K562 (cell line): ENCODE measurements around the gene ACER3. TPM values are rescaled to one million over a fixed set of nuclear protein-coding genes. Genes with fewer than 3 reads are reported as not detected.

Source experiments
- ARNT ChIP-seq, 2 experiments: fragments of 450-650 bp; IDR thresholded peaks; 2 replicates each; pipeline ENCODE4 v1.6.1; 2016; ENCODE audit warnings: mild to moderate bottlenecking in 1 of 2
- ATF1 ChIP-seq, 2 experiments: fragments of 450-650 bp in 1 of 2; IDR thresholded peaks; 2 replicates each; pipeline ENCODE4 v1.6.1; 2016; ENCODE audit warnings: missing compliant biosample characterization in 1 of 2, missing genetic modification characterization in 1 of 2
- ATF4 ChIP-seq: fragments of 450-650 bp; formaldehyde crosslinking; IDR thresholded peaks from 2 replicates; pipeline ENCODE4 v1.4.0; 2022; ENCODE audit warnings: mild to moderate bottlenecking, moderate library complexity
- CSDE1 ChIP-seq, 2 experiments: fragments of 450-650 bp; IDR thresholded peaks; 2 replicates each; pipeline ENCODE4 v1.6.1; 2016; ENCODE audit warnings: mild to moderate bottlenecking in 1 of 2
- CXXC5 ChIP-seq: fragments of 250-450 bp; sonication (Bioruptor Pico); IDR thresholded peaks from 2 replicates; pipeline ENCODE4 v1.8.0; 2022; ENCODE audit warnings: inconsistent platforms, mild to moderate bottlenecking, moderate library complexity
- DLX4 ChIP-seq: fragments of 250-450 bp; sonication (Bioruptor Pico); IDR thresholded peaks from 2 replicates; pipeline ENCODE4 v1.6.1; 2021; ENCODE audit warnings: mild to moderate bottlenecking
- DMBX1 ChIP-seq: fragments of 250-450 bp; sonication (Bioruptor Pico); IDR thresholded peaks from 2 replicates; pipeline ENCODE4 v1.8.0; 2022; ENCODE audit warnings: inconsistent platforms, mild to moderate bottlenecking, moderate library complexity, borderline replicate concordance
- EP400 ChIP-seq: fragments of 450-650 bp; IDR thresholded peaks from 2 replicates; pipeline ENCODE4 v1.6.1; 2017; ENCODE audit warnings: antibody characterized with exemption, mild to moderate bottlenecking, moderate library complexity
- ESRRB ChIP-seq: fragments of 250-450 bp; sonication (Bioruptor Pico); IDR thresholded peaks from 2 replicates; pipeline ENCODE4 v1.5.0; 2020; ENCODE audit warnings: mild to moderate bottlenecking, moderate library complexity, borderline replicate concordance
- HDAC1 ChIP-seq, 2 experiments: fragments of 450-650 bp; IDR thresholded peaks; 2 replicates each; pipeline ENCODE4 v1.6.1; 2016 to 2017; ENCODE audit warnings: inconsistent platforms in 1 of 2, mild to moderate bottlenecking in 1 of 2, moderate library complexity in 1 of 2
- HNRNPH1 ChIP-seq: fragments of 200-400 bp; formaldehyde crosslinking; optimal IDR thresholded peaks from 2 replicates; pipeline ENCODE3; 2017; ENCODE audit warnings: low read depth, mild to moderate bottlenecking, low read length, moderate library complexity
- KLF6 ChIP-seq: fragments of 250-450 bp; sonication (Bioruptor Pico); IDR thresholded peaks from 2 replicates; pipeline ENCODE4 v1.4.0; 2020; ENCODE audit warnings: mild to moderate bottlenecking, moderate library complexity, borderline replicate concordance
- MAFG ChIP-seq: fragments of 450-650 bp; conservative IDR thresholded peaks from 2 replicates; pipeline ENCODE4 v1.6.1; 2016; ENCODE audit warnings: missing genetic modification characterization, missing compliant biosample characterization
- MBD2 ChIP-seq: sonication (generic); IDR thresholded peaks from 2 replicates; pipeline ENCODE4 v1.6.1; 2016; ENCODE audit warnings: low read depth, borderline replicate concordance
- MEF2A ChIP-seq: IDR thresholded peaks from 2 replicates; pipeline ENCODE4 v1.6.1; 2011; ENCODE audit warnings: low read depth, mild to moderate bottlenecking, low read length, moderate library complexity; ENCODE audit not compliant: control insufficient read depth
- MTA2 ChIP-seq: fragments of 450-650 bp; IDR thresholded peaks from 2 replicates; pipeline ENCODE4 v1.6.1; 2016; ENCODE audit warnings: low read depth
- NFRKB ChIP-seq: fragments of 450-650 bp; IDR thresholded peaks from 2 replicates; pipeline ENCODE4 v1.6.1; 2016; ENCODE audit warnings: low read depth
- NR4A1 ChIP-seq, 2 experiments: fragments of 250-450 bp in 1 of 2; fragments of 450-650 bp in 1 of 2; sonication (Bioruptor Pico) in 1 of 2; IDR thresholded peaks; 2 replicates each; pipeline versions ENCODE4 v1.4.0 to v1.6.1; 2016 to 2020; ENCODE audit warnings: mild to moderate bottlenecking in 2 of 2, missing compliant biosample characterization in 1 of 2, missing genetic modification characterization in 1 of 2, moderate library complexity in 1 of 2
- NRF1 ChIP-seq, 2 experiments: fragments of 450-650 bp; IDR thresholded peaks in 1 of 2; conservative IDR thresholded peaks in 1 of 2; 2 replicates each; pipeline ENCODE4 v1.6.1; 2014; ENCODE audit warnings: mild to moderate bottlenecking in 2 of 2
- POLR3A ChIP-seq: IDR thresholded peaks from 2 replicates; pipeline ENCODE4 v1.6.1; 2011; ENCODE audit warnings: borderline replicate concordance, mild to moderate bottlenecking, moderate library complexity; ENCODE audit not compliant: insufficient read length, insufficient read depth; ENCODE audit errors: extremely low read depth
- SAP30 ChIP-seq: fragments of 200-600 bp; sonication (generic); IDR thresholded peaks from 2 replicates; pipeline ENCODE4 v1.6.1; 2012; ENCODE audit warnings: borderline replicate concordance, low read depth, mild to moderate bottlenecking, moderate library complexity, low read length, control low read depth, inconsistent platforms; ENCODE audit not compliant: insufficient read depth, poor library complexity, severe bottlenecking
- SMAD3 ChIP-seq: fragments of 450-650 bp; formaldehyde crosslinking; conservative IDR thresholded peaks from 2 replicates; pipeline ENCODE4 v1.4.0; 2020; ENCODE audit warnings: mild to moderate bottlenecking
- SPI1 ChIP-seq: IDR thresholded peaks from 2 replicates; pipeline ENCODE4 v1.6.1; 2011; ENCODE audit warnings: low read depth, low read length, control low read depth, borderline replicate concordance
- TRIM28 ChIP-seq: fragments of 450-650 bp; IDR thresholded peaks from 2 replicates; pipeline ENCODE4 v1.6.1; 2017
- ZSCAN29 ChIP-seq: fragments of 450-650 bp; IDR thresholded peaks from 2 replicates; pipeline ENCODE4 v1.6.1; 2017
- polyA plus RNA-seq, 8 experiments: library from polyadenylated mRNA; depleted of rRNA in 4 of 8; stranded (reverse) in 5 of 8; unstranded in 3 of 8; fragments of >200 nt; fragmentation: Nextera tagmentation in 2 of 8; fragmentation: Illumina TruSeq in 1 of 8; extraction: Ambion mirVana in 2 of 8; extraction: Trizol in 1 of 8; gene quantifications; 2 replicates each; pipeline versions ENCODE4 v1.2.1 to v1.2.3, GENCODE V29; 2011 to 2014; ENCODE audit warnings: inconsistent platforms in 1 of 8, missing spikeins in 1 of 8
- total RNA-seq, 7 experiments: library from RNA; depleted of rRNA in 6 of 7; stranded (reverse); fragments of >200 nt in 6 of 7; fragmentation: Illumina TruSeq in 2 of 7; extraction: Trizol in 2 of 7; gene quantifications; 2 replicates each; pipeline versions ENCODE4 v1.2.1 to v1.2.3, GENCODE V29; 2011 to 2021; ENCODE audit warnings: low replicate concordance in 1 of 7
- TF ChIP-seq, protein P1 (sequence below): fragments of 450-650 bp; IDR thresholded peaks from 2 replicates; pipeline ENCODE4 v1.6.1; 2014; ENCODE audit warnings: low read depth, mild to moderate bottlenecking, moderate library complexity, borderline replicate concordance

The ACER3 gene
- total and polyA plus RNA-seq, 9 of the 15 experiments (the other 6 are each of a cell fraction or from before 2014, with no cell fraction given), result 2.0 to 23.8 (median 9.5) TPM

DNA sequence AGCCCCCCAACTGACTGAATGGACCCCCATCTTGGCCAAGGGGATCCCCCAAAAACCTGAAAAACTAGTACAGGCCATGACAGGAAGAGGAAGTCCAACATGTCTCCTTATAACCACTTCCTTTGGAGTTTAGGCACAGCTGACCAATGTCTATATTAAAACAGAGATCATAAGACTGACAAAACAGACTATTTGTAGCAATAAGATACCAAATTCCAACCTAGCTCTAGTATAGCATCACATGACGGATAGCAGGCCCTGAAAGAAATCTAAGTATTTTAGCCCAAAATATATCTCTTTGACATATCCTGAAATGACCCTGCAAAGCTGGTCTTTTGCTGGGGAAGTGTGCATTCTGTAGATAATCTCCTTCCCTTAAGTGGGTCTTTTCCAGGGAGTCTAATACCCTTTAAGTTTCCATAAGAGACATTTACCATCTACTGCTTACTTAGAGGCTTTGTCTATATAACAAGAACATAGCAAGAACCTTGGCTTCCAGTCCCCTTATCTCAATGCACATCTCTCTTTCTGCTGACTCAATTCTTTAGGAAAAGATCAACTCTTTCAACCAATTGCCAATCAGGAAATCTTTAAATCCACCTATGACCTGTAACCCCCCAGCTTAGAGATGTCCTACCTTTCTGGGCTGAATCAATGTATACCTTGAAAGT, 34.9 kb upstream of the ACER3 start (continued):
- TF ChIP-seq NR4A1 (CRISPR knock-in tag; IDR thresholded peaks at IDR 0.05) (no peak), NR4A1 (tag; IDR thresholded peaks at IDR 0.05) (no peak), HDAC1 (IDR thresholded peaks at IDR 0.05) (no peak), HNRNPH1 (no peak), DLX4 (CRISPR knock-in tag) (no peak), KLF6 (CRISPR knock-in tag) (no peak), DMBX1 (CRISPR knock-in tag) (peak; percentile 32; the same call in 1 of the 2 replicates), ATF4 (CRISPR knock-in tag) (no peak), EP400 (peak; percentile 25; the same call in 1 of the 2 replicates), ESRRB (CRISPR knock-in tag) (no peak), CSDE1 (IDR thresholded peaks at IDR 0.05) (no peak), ZSCAN29 (no peak), ATF1 (CRISPR knock-in tag; IDR thresholded peaks at IDR 0.05) (no peak), ATF1 (tag; IDR thresholded peaks at IDR 0.05) (0 out of 2 replicates have a peak, but pooled peaks have one; percentile 9), NRF1 (conservative IDR thresholded peaks at IDR 0.05 in 1 of 2, IDR thresholded peaks at IDR 0.05 in 1 of 2) (no peak), SPI1 (peak; percentile 79), MTA2 (no peak), MEF2A (peak; percentile 11; the same call in 1 of the 2 replicates), ARNT (IDR thresholded peaks at IDR 0.05) (0 out of 4 replicates have a peak, but pooled peaks of 1 of the 2 experiments have one; percentile 40), NFRKB (0 out of 2 replicates have a peak, but pooled peaks have one; percentile 67), MBD2 (no peak), SAP30 (no peak), POLR3A (no peak), TRIM28 (no peak), MAFG (tag) (peak; percentile 86), SMAD3 (CRISPR knock-in tag) (no peak), CXXC5 (CRISPR knock-in tag) (peak; percentile 21; the same call in 1 of the 2 replicates)
- TF ChIP-seq, protein P1, sequence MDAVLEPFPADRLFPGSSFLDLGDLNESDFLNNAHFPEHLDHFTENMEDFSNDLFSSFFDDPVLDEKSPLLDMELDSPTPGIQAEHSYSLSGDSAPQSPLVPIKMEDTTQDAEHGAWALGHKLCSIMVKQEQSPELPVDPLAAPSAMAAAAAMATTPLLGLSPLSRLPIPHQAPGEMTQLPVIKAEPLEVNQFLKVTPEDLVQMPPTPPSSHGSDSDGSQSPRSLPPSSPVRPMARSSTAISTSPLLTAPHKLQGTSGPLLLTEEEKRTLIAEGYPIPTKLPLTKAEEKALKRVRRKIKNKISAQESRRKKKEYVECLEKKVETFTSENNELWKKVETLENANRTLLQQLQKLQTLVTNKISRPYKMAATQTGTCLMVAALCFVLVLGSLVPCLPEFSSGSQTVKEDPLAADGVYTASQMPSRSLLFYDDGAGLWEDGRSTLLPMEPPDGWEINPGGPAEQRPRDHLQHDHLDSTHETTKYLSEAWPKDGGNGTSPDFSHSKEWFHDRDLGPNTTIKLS, result no peak
